DOHH2 (cell line): ENCODE data around the gene PTPN21.

Experiments
- H3F3A ChIP-seq: fragments of 200-600 bp; sonication (generic), shearing (Covaris generic); 2 replicates; pipeline ENCODE4 v1.6.0; 2016; ENCODE audit warnings: antibody characterized with exemption, mild to moderate bottlenecking; ENCODE audit not compliant: control insufficient read depth, insufficient read depth
- H3K27ac ChIP-seq: fragments of 200-600 bp; sonication (generic); 2 replicates; pipeline ENCODE4 v1.5.1; 2014; ENCODE audit warnings: low read depth, mild to moderate bottlenecking, low read length, moderate library complexity
- H3K27me3 ChIP-seq: fragments of 200-600 bp; sonication (generic); 2 replicates; pipeline ENCODE4 v1.6.1; 2014; ENCODE audit warnings: mild to moderate bottlenecking, low read length, mixed read lengths; ENCODE audit not compliant: control insufficient read depth
- H3K36me3 ChIP-seq: fragments of 200-600 bp; sonication (generic); 2 replicates; pipeline ENCODE4 v1.6.1; 2014; ENCODE audit warnings: mild to moderate bottlenecking, low read length, moderate library complexity, mixed read lengths; ENCODE audit not compliant: control insufficient read depth
- H3K4me1 ChIP-seq: fragments of 200-600 bp; sonication (generic); 2 replicates; pipeline ENCODE4 v1.6.1; 2014; ENCODE audit warnings: mild to moderate bottlenecking, low read length, mixed read lengths; ENCODE audit not compliant: control insufficient read depth
- H3K4me2 ChIP-seq: fragments of 200-600 bp; sonication (generic); 2 replicates; pipeline ENCODE4 v1.6.0; 2014; ENCODE audit warnings: mild to moderate bottlenecking, low read length, moderate library complexity
- H3K4me3 ChIP-seq: fragments of 200-600 bp; sonication (generic); 2 replicates; pipeline ENCODE4 v1.5.1; 2014; ENCODE audit warnings: mild to moderate bottlenecking, low read length, mixed read lengths
- H3K79me2 ChIP-seq: fragments of 200-600 bp; sonication (generic); 2 replicates; pipeline ENCODE4 v1.6.1; 2014; ENCODE audit warnings: mild to moderate bottlenecking, low read length, mixed read lengths; ENCODE audit not compliant: control insufficient read depth
- H3K9me2 ChIP-seq: fragments of 200-600 bp; sonication (generic); replicated peaks from 2 replicates; pipeline ENCODE4 v1.6.1; 2014; ENCODE audit warnings: mild to moderate bottlenecking, low read length, mixed read lengths; ENCODE audit not compliant: control insufficient read depth
- H3K9me3 ChIP-seq: fragments of 200-600 bp; sonication (generic); 2 replicates; pipeline ENCODE4 v1.6.1; 2014; ENCODE audit warnings: antibody characterized with exemption, low read length, mixed read lengths; ENCODE audit not compliant: control insufficient read depth, insufficient read depth
- H4K20me1 ChIP-seq: fragments of 200-600 bp; sonication (generic); 2 replicates; pipeline ENCODE4 v1.6.0; 2014; ENCODE audit warnings: low read depth, mild to moderate bottlenecking, antibody characterized with exemption, low read length, moderate library complexity; ENCODE audit not compliant: control insufficient read depth, insufficient read depth
- CTCF ChIP-seq: fragments of 200-600 bp; sonication (generic); IDR thresholded peaks from one replicate; pipeline ENCODE4 v1.5.1; 2014; ENCODE audit warnings: antibody characterized with exemption, mild to moderate bottlenecking, low read depth, low read length; ENCODE audit not compliant: poor library complexity, severe bottlenecking
- EZH2phosphoT487 ChIP-seq: fragments of 200-600 bp; sonication (generic); IDR thresholded peaks from 2 replicates; pipeline ENCODE4 v1.6.1; 2017; ENCODE audit warnings: borderline replicate concordance, mild to moderate bottlenecking, antibody characterized with exemption, low read length, moderate library complexity, mixed read lengths

PTPN21 gene

DNA sequence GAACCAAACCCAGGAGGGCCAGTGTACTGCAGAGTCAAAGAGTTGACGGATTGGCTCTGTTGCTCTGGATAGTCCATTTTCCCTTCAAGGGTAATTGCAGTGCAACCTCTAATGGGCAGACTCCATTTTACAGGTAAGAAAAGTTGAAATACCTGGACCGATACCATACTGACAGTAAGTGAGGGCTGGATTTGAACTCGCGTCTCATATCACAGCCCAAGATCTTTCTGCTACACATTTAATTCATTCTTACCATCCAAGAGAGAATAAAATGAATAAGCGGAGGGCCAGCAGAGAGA, 7.7 kb upstream of the PTPN21 start:
- no peak overlapping the region for H3K27ac ChIP-seq
- H3K9me3 ChIP-seq = no peaks in the 10 kb centered on the region
- H3K36me3 ChIP-seq = peaks cover 18% of the 10 kb centered on the region
- no peaks in the 10 kb centered on the region for H3K27me3 ChIP-seq
- H3K4me2 ChIP-seq = peak overlapping the region; percentile 67
- H3K79me2 ChIP-seq = peaks cover 33% of the 10 kb centered on the region
- no peak for TF ChIP-seq EZH2phosphoT487
- TF ChIP-seq CTCF = no peak
- H4K20me1 ChIP-seq = no peaks in the 10 kb centered on the region
- peak overlapping the region; percentile 78 for H3K4me3 ChIP-seq
- peaks cover 23% of the 10 kb centered on the region for H3K4me1 ChIP-seq
- H3K9me2 ChIP-seq = no peaks in the 10 kb centered on the region
- 0 out of 2 replicates have a peak, but pooled peaks cover 2% of the 10 kb centered on the region for H3F3A ChIP-seq

DNA sequence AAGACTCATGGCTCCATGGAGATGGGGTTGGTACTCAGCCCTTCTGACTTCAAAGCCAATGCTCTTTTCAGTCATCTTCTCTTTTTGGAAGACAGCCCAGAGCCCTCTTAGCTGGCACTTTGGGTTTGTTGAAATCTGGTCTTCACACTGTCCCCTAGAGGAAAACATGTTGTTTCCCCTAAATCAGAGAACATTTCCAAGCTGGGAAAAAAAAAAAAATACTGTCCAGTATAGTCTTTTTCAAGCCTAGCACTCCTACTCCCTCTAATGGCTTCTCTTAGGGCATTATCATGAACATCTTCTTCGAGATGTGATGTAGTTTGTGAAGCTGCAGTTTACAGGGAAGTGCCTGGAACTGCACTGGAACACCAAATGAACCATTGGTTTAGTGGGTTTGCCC, 5.0 kb upstream of the PTPN21 start:
- no peak for TF ChIP-seq CTCF
- no peak for TF ChIP-seq EZH2phosphoT487

DNA sequence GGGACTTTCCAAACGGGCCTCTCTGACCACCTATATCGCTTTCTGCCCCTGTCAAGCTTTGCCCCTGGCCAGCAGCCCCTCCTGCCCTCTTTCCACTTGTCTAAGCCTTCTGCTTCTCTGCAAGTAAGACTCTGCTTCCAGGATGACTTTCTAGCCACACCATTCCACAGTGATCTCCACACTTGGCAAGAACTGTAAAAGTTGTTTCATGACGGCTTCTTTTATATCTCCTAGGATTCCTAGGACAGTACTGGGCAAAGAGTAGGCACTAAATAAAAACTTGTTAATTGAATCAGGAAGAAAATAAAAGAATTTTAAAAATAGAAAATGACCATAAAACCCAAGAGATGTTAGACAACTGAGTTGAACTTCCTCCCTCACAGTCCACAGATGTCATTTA, 1.8 kb upstream of the PTPN21 start:
- Histone ChIP-seq H3K27ac (no peak overlapping the region), H3K27me3 (peaks cover 38% of the 10 kb centered on the region), H3K79me2 (no peaks in the 10 kb centered on the region), H3K4me1 (peaks cover 25% of the 10 kb centered on the region), H3K36me3 (no peaks in the 10 kb centered on the region), H3K4me3 (no peak overlapping the region), H3K9me3 (no peaks in the 10 kb centered on the region), H3K4me2 (no peak overlapping the region), H3K9me2 (no peaks in the 10 kb centered on the region), H4K20me1 (no peaks in the 10 kb centered on the region), H3F3A (no peaks in the 10 kb centered on the region)
- TF ChIP-seq EZH2phosphoT487 = no peak
- no peak for TF ChIP-seq CTCF

More for the DNA sequence above, 5.0 kb upstream of the PTPN21 start:
- Histone ChIP-seq H3K4me2 (no peak overlapping the region), H3F3A (0 out of 2 replicates have a peak, but pooled peaks cover 2% of the 10 kb centered on the region), H4K20me1 (no peaks in the 10 kb centered on the region), H3K4me1 (peaks cover 38% of the 10 kb centered on the region), H3K27me3 (peaks cover 22% of the 10 kb centered on the region), H3K9me3 (no peaks in the 10 kb centered on the region), H3K27ac (no peak overlapping the region), H3K36me3 (peaks cover 4% of the 10 kb centered on the region), H3K79me2 (peaks cover 20% of the 10 kb centered on the region), H3K4me3 (no peak overlapping the region), H3K9me2 (no peaks in the 10 kb centered on the region)
